ENCODE data around the gene APOA4.

DNA sequence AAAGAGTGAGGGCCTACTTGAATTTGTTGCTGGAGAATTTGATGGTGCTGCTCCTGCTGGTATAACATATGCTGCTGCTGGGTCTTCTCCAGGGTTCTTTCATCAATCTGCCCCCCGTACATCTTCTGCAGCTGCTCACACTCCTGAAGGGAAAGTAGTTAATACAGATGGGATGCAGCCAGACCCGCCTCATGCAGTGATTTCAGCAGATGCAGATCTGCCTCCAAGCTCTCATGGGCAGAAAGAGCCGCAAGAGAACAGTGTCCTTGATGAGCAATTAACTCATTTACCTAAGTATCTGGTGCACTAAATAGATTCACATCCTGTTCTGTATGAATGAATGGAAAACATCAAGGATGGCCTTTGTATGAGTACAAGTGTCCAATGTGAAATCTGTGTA, 39.1 kb upstream of the APOA4 start:
- TF ChIP-seq CTCF (conservative IDR thresholded peaks at IDR 0.05): no peak
- no peak for TF ChIP-seq ZFX (IDR thresholded peaks at IDR 0.05)
